ENCODE data around the gene IER2. TPM values are rescaled to one million over a fixed set of nuclear protein-coding genes. Genes with fewer than 3 reads are reported as not detected.
A peak's percentile ranks its signal among the peaks of the same experiment; 100 is the strongest.

The IER2 gene
- total and polyA plus RNA-seq, 11 donors, result 17.6 to 101 (median 29.1) TPM

GRCh38 chr19:13162724-13163608 is 12.8 kb downstream of the IER2 start:
- H3K27me3 ChIP-seq, result no peaks in the 10 kb centered on the region
- H3K9me3 ChIP-seq, result no peaks in the 10 kb centered on the region
- H3K4me1 ChIP-seq, result peaks cover 8 to 75% (median 48%) of the 10 kb centered on the region in 12 donors
- WGBS, 4 donors, result 3 to 10% (median 4%) methylated on average over 21 to 58 of the region's 58 CpGs
- DNase-seq (peak; percentile 98 to 99 (median 98)), ATAC-seq (peak; percentile 84 to 91 (median 86))
- peak overlapping the region; percentile 84 to 99 (median 96) for H3K27ac ChIP-seq
- no peaks in the 10 kb centered on the region for H3K36me3 ChIP-seq
- H3K4me3 ChIP-seq, result peak overlapping the region in 11 of 12 donors; percentile 25 to 62 (median 50)
- intact Hi-C loops (cut with DNase I), result no loop called here
- TF ChIP-seq CTCF (IDR thresholded peaks at IDR 0.05) (peak in 1 of 12 donors; percentile 13), POLR2A (IDR thresholded peaks at IDR 0.05) (peak in 1 of 2 donors; percentile 75)

GRCh38 chr19:13163609-13164342 is 13.6 kb downstream of the IER2 start:
- ATAC-seq, result peak; percentile 15 to 53 (median 34)
- no peaks in the 10 kb centered on the region for H3K9me3 ChIP-seq
- DNase-seq, result peak; percentile 72 to 83 (median 76)
- no peak for TF ChIP-seq POLR2A (IDR thresholded peaks at IDR 0.05)
- TF ChIP-seq CTCF (IDR thresholded peaks at IDR 0.05), result no peak
- intact Hi-C loops (cut with DNase I), result loop anchor here in 1 of 10 donors (2.0 kb wide), 1 partner anchor 13 kb away; the partner anchor contains the start of genes IER2 and STX10
- H3K4me3 ChIP-seq, result peak overlapping the region in 10 of 12 donors; percentile 32 to 62 (median 52)
- no peaks in the 10 kb centered on the region for H3K27me3 ChIP-seq
- H3K36me3 ChIP-seq, result no peaks in the 10 kb centered on the region
- peak overlapping the region; percentile 84 to 99 (median 96) for H3K27ac ChIP-seq
- 22 to 33% (median 29%) methylated on average over 19 to 20 of the region's 20 CpGs for WGBS, 4 donors
- peaks cover 8 to 83% (median 50%) of the 10 kb centered on the region in 12 donors for H3K4me1 ChIP-seq

GRCh38 chr19:13164343-13165161 is 14.3 kb downstream of the IER2 start:
- Histone ChIP-seq H3K4me1 (peaks cover 8 to 91% (median 50%) of the 10 kb centered on the region in 12 donors), H3K27me3 (no peaks in the 10 kb centered on the region), H3K4me3 (peak overlapping the region in 9 of 12 donors; percentile 41 to 62 (median 54)), H3K27ac (peak overlapping the region; percentile 84 to 99 (median 96)), H3K36me3 (no peaks in the 10 kb centered on the region), H3K9me3 (no peaks in the 10 kb centered on the region)
- peak; percentile 34 to 70 (median 46) for ATAC-seq
- 25 to 41% (median 35%) methylated on average over 16 to 19 of the region's 19 CpGs for WGBS, 4 donors
- TF ChIP-seq POLR2A (IDR thresholded peaks at IDR 0.05), result no peak
- TF ChIP-seq CTCF (IDR thresholded peaks at IDR 0.05), result no peak
- DNase-seq, result peak; percentile 86 to 91 (median 88)
- intact Hi-C loops (cut with DNase I), result loop anchor here in 4 of 10 donors (2.0 to 5.0 kb wide), 2 partner anchors 14 to 43 kb away; partner anchors contain the start of genes IER2 (in 1 of the 4) and STX10 (in 1 of the 4)

Data from heart left ventricle (tissue), 16 donors.